Retinal pigment epithelial cell (primary cell): ENCODE data around the gene ACKR1.
A peak's percentile ranks its signal among the peaks of the same experiment; 100 is the strongest.

Experiments used
- DNase-seq: peaks from one replicate; pipeline ENCODE4 v3.0.0-alpha.2; 2010; ENCODE audit warnings: low read depth
- H3K4me3 ChIP-seq: 2 replicates; pipeline ENCODE4 v1.5.1; 2011; ENCODE audit warnings: mild to moderate bottlenecking, low read length, control low read depth, moderate library complexity
- TF ChIP-seq, protein P1 (sequence below): conservative IDR thresholded peaks from 2 replicates; pipeline ENCODE4 v1.5.1; 2011; ENCODE audit warnings: low read depth, low read length, control low read depth, inconsistent platforms

Gene ACKR1, protein sequence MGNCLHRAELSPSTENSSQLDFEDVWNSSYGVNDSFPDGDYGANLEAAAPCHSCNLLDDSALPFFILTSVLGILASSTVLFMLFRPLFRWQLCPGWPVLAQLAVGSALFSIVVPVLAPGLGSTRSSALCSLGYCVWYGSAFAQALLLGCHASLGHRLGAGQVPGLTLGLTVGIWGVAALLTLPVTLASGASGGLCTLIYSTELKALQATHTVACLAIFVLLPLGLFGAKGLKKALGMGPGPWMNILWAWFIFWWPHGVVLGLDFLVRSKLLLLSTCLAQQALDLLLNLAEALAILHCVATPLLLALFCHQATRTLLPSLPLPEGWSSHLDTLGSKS

DNA sequence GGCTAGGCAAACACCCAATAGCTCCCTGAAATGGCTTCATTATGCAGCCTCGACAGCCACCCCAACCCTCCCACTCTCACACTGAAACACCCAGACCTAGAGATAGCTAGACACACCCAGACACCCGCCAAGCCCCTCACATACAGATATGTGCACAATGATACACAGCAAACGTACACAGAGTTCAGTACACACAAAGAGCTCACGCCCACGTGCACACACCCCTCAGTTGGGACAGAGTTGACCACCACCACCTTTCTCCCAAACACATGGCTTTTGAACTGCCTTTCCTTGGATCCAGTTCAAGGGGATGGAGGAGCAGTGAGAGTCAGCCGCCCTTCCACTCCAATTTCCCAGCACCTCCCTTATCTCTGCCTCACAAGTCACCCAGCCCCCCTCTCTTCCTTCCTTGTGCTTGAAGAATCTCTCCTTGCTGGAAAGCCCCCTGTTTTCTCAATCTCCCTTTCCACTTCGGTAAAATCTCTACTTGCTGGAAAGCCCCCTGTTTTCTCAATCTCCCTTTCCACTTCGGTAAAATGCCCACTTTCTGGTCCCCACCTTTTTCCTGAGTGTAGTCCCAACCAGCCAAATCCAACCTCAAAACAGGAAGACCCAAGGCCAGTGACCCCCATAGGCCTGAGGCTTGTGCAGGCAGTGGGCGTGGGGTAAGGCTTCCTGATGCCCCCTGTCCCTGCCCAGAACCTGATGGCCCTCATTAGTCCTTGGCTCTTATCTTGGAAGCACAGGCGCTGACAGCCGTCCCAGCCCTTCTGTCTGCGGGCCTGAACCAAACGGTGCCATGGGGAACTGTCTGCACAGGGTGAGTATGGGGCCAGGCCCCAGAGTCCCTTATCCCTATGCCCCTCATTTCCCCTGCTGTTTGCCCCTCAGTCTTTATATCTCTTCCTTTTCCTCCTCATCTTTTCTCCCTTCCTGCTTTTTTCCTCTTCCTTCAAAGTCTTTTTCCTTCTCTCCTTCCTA, at the start of gene ACKR1:
ACKR1 (plus strand) TSS at position 715 of the 981 bp plus-strand sequence; CDS start at position 800, 85 bp downstream.
- TF ChIP-seq, protein P1, sequence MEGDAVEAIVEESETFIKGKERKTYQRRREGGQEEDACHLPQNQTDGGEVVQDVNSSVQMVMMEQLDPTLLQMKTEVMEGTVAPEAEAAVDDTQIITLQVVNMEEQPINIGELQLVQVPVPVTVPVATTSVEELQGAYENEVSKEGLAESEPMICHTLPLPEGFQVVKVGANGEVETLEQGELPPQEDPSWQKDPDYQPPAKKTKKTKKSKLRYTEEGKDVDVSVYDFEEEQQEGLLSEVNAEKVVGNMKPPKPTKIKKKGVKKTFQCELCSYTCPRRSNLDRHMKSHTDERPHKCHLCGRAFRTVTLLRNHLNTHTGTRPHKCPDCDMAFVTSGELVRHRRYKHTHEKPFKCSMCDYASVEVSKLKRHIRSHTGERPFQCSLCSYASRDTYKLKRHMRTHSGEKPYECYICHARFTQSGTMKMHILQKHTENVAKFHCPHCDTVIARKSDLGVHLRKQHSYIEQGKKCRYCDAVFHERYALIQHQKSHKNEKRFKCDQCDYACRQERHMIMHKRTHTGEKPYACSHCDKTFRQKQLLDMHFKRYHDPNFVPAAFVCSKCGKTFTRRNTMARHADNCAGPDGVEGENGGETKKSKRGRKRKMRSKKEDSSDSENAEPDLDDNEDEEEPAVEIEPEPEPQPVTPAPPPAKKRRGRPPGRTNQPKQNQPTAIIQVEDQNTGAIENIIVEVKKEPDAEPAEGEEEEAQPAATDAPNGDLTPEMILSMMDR = no peak
- H3K4me3 ChIP-seq = no peak within 1 kb of the TSS
- DNase-seq = no peak

DNA sequence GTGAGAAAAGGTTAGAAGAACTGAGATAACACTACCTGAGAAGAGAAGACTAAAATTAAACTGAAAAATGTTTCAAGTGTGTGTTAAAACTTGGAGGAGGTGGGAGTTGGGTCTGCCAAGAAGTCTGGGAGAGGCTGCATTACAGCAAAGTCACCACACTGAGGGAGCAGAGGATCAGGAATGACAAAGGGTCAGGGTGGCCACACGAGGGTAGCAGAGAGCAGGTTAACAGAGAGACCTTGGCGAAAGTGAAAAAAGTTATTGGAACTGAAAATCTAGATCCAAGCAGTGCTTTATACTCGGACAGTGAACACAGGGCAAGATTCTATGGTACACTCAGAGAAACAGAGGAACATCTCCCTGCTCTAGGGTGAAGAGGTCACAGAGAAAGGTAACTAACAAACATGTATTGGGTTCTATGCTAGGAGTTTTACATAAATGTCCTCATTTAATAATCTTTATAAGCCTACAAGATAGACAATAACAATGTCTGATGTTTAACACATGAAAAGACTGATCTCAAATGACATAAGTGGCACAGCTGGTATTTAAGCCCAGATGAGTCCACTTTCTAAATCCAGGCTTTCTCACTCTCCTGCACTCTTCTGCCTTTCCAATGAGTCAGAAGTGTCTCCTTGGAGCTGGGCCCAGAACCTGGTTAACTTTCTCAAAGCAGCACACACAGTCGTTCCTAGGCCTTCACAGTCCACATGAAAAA, 43.5 kb upstream of the ACKR1 start:
- peak; percentile 29 for DNase-seq
- TF ChIP-seq, protein P1 = peak; percentile 98

DNA sequence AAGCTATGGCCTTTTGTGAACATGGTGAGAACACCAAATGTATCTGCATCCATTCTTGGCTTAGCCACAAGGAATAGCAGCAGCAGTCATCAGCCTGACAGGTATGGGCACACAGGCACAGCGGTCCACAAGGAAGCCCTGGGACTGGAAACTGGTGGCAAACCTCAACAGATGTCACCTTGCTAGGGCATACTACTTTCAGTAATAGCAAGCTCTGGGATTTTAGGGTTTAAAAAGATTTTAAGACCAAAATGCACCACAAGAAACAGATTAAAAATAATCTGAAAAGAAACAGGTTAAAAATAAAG, 43.0 kb upstream of the ACKR1 start:
- TF ChIP-seq, protein P1 = no peak
- DNase-seq = no peak
- no peak overlapping the region for H3K4me3 ChIP-seq

More for the DNA sequence above, 43.5 kb upstream of the ACKR1 start:
- no peak overlapping the region for H3K4me3 ChIP-seq

DNA sequence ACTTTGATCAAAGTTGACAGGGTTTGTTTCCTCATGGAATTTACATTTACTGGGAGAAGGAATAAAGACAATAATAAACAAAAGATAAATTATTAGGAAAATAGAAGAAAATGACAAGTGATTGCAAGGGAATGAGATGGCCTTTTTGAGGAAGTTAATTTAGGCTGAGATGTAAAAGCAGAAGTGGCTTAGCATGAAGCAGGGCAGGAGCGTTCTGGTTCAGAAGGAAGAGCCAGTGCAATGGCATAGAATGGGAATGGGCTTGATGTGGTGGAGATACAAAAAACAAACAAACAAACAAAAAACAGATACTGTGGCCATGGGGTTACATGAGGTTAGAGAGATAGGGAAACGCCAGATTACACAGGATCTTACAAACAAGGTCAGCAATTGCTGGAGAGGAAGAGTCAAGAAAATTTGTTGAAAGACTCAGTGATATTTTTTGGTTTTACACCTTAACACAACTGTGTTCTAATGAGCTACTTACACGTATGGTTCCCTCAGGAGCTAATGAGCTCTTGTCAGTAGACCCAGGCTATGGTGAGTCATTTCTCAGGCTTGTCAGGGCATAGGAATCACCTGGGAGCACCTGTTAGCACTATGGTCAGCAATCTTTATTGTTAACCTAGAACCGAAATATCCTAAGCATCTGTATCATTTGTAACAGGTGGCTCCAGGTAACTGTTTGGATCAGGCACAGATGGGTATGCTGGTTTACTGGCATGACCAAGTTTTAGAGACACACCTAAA, 42.0 kb upstream of the ACKR1 start:
- H3K4me3 ChIP-seq = no peak overlapping the region
- no peak for DNase-seq
- TF ChIP-seq, protein P1 = no peak

DNA sequence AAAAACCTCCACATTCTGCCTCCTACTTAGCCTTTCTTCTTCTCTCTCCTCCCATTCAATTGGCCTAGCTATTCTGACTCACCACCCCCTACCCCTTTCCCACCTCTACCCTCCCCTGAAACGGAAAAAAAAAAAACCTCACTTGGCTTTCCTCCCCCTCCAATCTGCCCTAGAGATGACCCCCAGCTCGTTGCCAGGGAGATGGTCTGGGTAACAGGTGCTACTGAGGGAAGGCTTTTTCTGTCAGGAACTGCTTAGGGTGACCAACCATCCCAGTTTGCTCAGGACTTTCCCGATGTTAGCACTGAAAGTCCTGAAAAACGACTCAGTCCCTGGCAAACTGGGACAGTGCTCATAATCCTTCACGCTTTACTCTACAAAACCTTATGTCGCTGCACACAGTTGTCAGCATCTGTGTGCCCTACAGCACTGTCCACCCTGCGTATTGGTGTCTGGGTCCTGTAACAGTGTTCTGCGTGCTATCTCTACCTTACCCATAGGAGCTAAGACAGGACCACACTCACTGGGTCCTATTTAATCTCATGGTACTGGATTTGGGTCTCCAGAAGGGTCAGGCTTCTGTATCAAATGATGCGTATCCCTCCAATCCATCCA, 41.0 kb upstream of the ACKR1 start:
- no peak overlapping the region for H3K4me3 ChIP-seq
- no peak for DNase-seq
- TF ChIP-seq, protein P1 = no peak

DNA sequence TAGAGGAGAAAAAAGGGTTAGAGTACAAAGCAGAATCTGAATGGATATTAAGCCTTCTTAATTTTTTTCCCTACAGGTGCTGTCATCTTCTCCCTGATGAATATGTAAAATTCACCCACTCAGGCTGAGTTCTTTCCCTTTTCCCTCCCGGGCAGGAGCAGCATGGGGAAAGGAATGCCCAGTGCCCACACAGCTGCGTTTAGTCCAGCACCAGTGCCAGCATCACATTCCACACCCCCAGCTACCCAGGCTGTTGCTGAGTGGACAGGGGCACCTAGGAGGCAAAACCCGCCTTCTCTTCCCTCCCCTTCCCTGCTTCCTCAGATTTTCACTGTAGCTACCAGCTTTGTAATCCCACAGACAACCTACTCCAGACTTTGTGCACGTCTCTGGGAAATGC, 36.6 kb upstream of the ACKR1 start:
- no peak overlapping the region for H3K4me3 ChIP-seq
- no peak for DNase-seq
- TF ChIP-seq, protein P1 = no peak
